Cardiac muscle cell (in vitro differentiated cells and primary cell): Measurements from ENCODE around the gene STX16. TPM values are rescaled to one million over a fixed set of nuclear protein-coding genes. Genes with fewer than 3 reads are reported as not detected.

Experiments used
- DNase-seq, 2 donors: peaks; one replicate each; pipeline versions ENCODE4 v3.0.0 to v3.0.0-alpha.2; 2010 to 2017; ENCODE audit warnings: low read depth in 1 of 2, low spot score in 1 of 2
- H3K27ac ChIP-seq: fragments of 200-600 bp; sonication (generic); 2 replicates; pipeline ENCODE4 v1.5.1; 2016
- H3K27me3 ChIP-seq: fragments of 200-600 bp; sonication (generic); 2 replicates; pipeline ENCODE4 v1.6.0; 2016; ENCODE audit warnings: control low read depth
- H3K36me3 ChIP-seq: fragments of 200-600 bp; sonication (generic); 2 replicates; pipeline ENCODE4 v1.5.1; 2016; ENCODE audit warnings: control low read depth
- H3K4me1 ChIP-seq: fragments of 200-600 bp; sonication (generic); 2 replicates; pipeline ENCODE4 v1.8.1; 2017; ENCODE audit warnings: low read depth, mild to moderate bottlenecking, mixed run types
- H3K4me3 ChIP-seq: fragments of 200-600 bp; sonication (generic); 2 replicates; pipeline ENCODE4 v1.5.1; 2016; ENCODE audit warnings: mild to moderate bottlenecking
- H3K9me3 ChIP-seq: fragments of 200-600 bp; sonication (generic); 2 replicates; pipeline ENCODE4 v1.5.1; 2017; ENCODE audit warnings: low read depth, mild to moderate bottlenecking, control low read depth
- polyA plus RNA-seq: library from polyadenylated mRNA; unstranded; fragments of >200 nt; fragmentation: Nextera tagmentation; extraction: Ambion mirVana; gene quantifications from 2 replicates; pipeline ENCODE4 v1.2.1, GENCODE V29; 2016
- total RNA-seq: library from RNA; depleted of rRNA; stranded (reverse); fragments of >200 nt; gene quantifications from 2 replicates; pipeline ENCODE4 v1.2.3, GENCODE V29; 2016
- TF ChIP-seq, protein P1 (sequence below): IDR thresholded peaks from 2 replicates; pipeline ENCODE4 v1.5.1; 2012; ENCODE audit warnings: low read depth, mild to moderate bottlenecking, low read length

Gene STX16
- total and polyA plus RNA-seq, 2 experiments from 2014 or later: 55.5 to 58.1 TPM

DNA sequence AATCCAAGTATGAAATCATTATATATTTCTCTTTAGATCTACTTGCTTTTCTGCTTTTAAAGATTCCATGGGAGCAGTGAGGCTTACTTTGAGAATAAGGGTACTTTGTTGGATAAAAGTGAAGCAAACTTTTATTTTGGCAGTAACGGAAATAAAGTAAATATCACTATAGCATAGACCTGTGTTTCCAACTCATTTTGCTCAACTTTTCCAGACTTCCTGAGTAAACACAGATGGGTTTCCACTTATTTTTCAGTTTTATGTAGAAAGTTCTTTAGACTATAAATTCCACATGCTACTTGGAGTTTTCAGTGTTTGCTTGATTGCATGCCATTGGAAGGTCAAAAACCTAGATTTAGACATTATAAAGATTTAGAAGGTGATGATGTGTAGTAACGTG is 6.2 kb downstream of the STX16 start:
- Histone ChIP-seq H3K27me3 (no peaks in the 10 kb centered on the region), H3K9me3 (no peaks in the 10 kb centered on the region), H3K4me1 (peaks cover 68% of the 10 kb centered on the region), H3K4me3 (no peak overlapping the region), H3K36me3 (no peaks in the 10 kb centered on the region), H3K27ac (no peak overlapping the region)
- TF ChIP-seq, protein P1, sequence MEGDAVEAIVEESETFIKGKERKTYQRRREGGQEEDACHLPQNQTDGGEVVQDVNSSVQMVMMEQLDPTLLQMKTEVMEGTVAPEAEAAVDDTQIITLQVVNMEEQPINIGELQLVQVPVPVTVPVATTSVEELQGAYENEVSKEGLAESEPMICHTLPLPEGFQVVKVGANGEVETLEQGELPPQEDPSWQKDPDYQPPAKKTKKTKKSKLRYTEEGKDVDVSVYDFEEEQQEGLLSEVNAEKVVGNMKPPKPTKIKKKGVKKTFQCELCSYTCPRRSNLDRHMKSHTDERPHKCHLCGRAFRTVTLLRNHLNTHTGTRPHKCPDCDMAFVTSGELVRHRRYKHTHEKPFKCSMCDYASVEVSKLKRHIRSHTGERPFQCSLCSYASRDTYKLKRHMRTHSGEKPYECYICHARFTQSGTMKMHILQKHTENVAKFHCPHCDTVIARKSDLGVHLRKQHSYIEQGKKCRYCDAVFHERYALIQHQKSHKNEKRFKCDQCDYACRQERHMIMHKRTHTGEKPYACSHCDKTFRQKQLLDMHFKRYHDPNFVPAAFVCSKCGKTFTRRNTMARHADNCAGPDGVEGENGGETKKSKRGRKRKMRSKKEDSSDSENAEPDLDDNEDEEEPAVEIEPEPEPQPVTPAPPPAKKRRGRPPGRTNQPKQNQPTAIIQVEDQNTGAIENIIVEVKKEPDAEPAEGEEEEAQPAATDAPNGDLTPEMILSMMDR: no peak
- DNase-seq: no peak

DNA sequence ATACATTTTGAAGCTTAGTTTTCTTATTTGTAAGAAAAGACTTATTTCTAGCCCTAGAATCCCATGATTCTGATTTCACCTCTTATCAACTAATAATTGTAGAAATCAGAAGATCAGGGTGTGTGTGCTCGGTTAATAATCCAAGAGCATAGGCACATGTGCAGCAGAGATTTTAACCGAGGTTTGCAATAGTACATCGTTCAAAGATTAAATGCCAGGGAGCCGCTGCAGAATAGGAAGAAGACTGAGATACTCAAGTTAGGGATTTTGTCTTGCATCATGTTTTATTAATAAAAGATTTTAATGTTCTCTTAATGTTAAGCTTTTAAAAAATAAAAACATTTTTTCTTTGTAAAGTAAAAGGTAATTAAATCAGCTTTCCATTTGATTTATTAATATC is 6.9 kb downstream of the STX16 start:
- no peak for DNase-seq
- TF ChIP-seq, protein P1: no peak
- no peak overlapping the region for H3K4me3 ChIP-seq
- H3K9me3 ChIP-seq: no peaks in the 10 kb centered on the region
- H3K36me3 ChIP-seq: no peaks in the 10 kb centered on the region
- no peak overlapping the region for H3K27ac ChIP-seq
- H3K27me3 ChIP-seq: no peaks in the 10 kb centered on the region
- H3K4me1 ChIP-seq: peaks cover 68% of the 10 kb centered on the region

DNA sequence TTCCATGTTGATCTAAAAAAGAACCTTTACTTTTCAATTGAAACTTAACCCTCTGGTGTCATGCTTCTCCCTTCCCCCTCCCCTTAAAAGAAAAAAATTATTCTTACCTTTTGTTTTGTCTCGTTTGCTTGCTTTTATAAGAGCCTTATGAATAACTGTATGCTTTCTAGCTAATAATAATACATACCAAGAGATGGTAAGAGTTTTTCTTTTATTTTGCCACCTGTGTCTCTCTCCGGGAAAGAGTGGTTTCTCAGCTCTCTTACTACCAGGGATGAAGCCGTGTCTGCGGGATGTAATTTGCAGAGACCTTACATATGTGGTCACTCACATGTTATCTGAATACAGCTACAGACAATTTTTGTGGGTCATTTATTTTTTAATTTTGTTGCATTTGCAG is 7.7 kb downstream of the STX16 start:
- no peaks in the 10 kb centered on the region for H3K9me3 ChIP-seq
- H3K36me3 ChIP-seq: no peaks in the 10 kb centered on the region
- TF ChIP-seq, protein P1: no peak
- no peaks in the 10 kb centered on the region for H3K27me3 ChIP-seq
- H3K4me3 ChIP-seq: no peak overlapping the region
- DNase-seq: no peak
- peaks cover 64% of the 10 kb centered on the region for H3K4me1 ChIP-seq
- H3K27ac ChIP-seq: no peak overlapping the region

DNA sequence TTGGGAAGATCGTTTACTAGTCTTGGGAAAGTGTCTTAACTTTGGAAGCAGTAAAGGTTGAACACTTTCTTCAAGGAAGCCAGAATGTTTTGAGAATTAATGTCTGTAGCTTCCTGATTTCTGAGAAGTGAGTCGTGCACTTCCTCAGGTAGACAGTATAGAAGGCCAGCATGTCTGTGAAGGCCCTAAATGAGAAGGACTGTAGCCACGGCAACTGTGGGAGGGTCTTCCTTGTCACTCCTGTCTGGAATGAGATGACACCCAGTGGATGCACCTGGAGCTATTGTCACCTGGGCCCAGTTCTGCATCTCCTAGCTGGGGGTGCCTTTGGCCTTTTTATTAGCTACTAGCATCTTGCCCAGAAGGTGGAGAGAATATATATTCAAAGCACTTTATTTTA is 8.8 kb downstream of the STX16 start:
- no peak for DNase-seq

DNA sequence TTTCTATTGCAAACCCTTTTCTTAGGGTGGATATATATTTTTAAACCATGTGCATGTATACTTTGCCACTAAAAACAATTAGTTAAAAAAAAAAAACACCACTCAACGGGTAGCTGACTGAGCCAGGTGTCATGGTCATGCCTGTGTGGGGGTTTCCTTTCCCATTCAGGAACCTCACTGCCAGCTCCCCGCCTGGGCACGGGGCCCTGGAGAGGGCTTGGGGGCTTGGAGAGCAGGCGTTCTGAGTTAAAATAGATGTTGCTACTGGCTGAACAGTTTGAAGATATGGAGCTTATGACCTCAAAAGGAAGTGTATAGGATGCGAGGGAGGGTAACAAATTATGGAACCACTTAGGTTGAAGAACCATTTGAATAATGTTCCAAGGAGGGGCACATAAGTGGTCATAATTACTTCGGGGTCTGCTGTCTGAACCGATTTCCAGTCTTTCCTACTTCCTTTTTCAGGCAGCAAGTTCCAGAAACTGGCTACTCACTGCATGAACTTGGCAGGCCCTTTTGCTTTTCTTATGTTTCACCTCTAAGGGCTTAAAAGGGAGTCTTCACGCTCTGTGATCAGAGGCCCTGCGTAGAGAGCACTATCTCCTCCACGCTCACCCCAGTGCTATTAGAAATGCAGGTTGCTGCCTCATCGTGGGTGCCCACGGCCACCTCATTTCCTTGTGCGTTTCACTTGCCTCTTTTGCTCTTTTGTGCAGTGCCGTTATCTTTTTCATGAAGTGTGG is 9.9 kb downstream of the STX16 start:
- H3K36me3 ChIP-seq: no peaks in the 10 kb centered on the region
- DNase-seq: no peak
- TF ChIP-seq, protein P1: no peak
- no peaks in the 10 kb centered on the region for H3K27me3 ChIP-seq
- H3K9me3 ChIP-seq: no peaks in the 10 kb centered on the region
- peak overlapping the region; percentile 55 for H3K27ac ChIP-seq
- H3K4me3 ChIP-seq: no peak overlapping the region
- peaks cover 41% of the 10 kb centered on the region for H3K4me1 ChIP-seq

More for the DNA sequence above, 8.8 kb downstream of the STX16 start:
- H3K27me3 ChIP-seq: no peaks in the 10 kb centered on the region
- no peaks in the 10 kb centered on the region for H3K9me3 ChIP-seq
- H3K4me3 ChIP-seq: no peak overlapping the region
- H3K27ac ChIP-seq: no peak overlapping the region
- TF ChIP-seq, protein P1: no peak
- peaks cover 53% of the 10 kb centered on the region for H3K4me1 ChIP-seq
- no peaks in the 10 kb centered on the region for H3K36me3 ChIP-seq
